ENCODE measurements around the gene EHF. TPM values are rescaled to one million over a fixed set of nuclear protein-coding genes. Genes with fewer than 3 reads are reported as not detected.

Gene EHF
- total RNA-seq, 1 donor from 2014 or later, result not detected

GRCh38 chr11:34671946-34672345 is 51.1 kb downstream of the EHF start:
- no peak for DNase-seq (ENCODE audit: low spot score)
- Mint-ChIP-seq H3K27me3 (ENCODE audit: low read depth) (peaks cover 17% of the 10 kb centered on the region), H3K4me1 (ENCODE audit: low read depth) (no peaks in the 10 kb centered on the region), H3K9me3 (ENCODE audit: low read depth) (no peaks in the 10 kb centered on the region), H3K27ac (ENCODE audit: unreplicated experiment) (no peak overlapping the region), H3K36me3 (ENCODE audit: low read depth) (no peaks in the 10 kb centered on the region), H3K4me3 (ENCODE audit: unreplicated experiment) (no peak overlapping the region)
- TF ChIP-seq CTCF (IDR thresholded peaks at IDR 0.05), result no peak

- no peak for TF ChIP-seq CTCF (IDR thresholded peaks at IDR 0.05)
- no peak for DNase-seq (ENCODE audit: low spot score)
- Mint-ChIP-seq H3K36me3 (ENCODE audit: low read depth) (no peaks in the 10 kb centered on the region), H3K4me1 (ENCODE audit: low read depth) (no peaks in the 10 kb centered on the region), H3K9me3 (ENCODE audit: low read depth) (no peaks in the 10 kb centered on the region), H3K4me3 (ENCODE audit: unreplicated experiment) (no peak overlapping the region), H3K27ac (ENCODE audit: unreplicated experiment) (no peak overlapping the region), H3K27me3 (ENCODE audit: low read depth) (peaks cover 13% of the 10 kb centered on the region)
These were observed 53.1 kb downstream of the EHF start for GRCh38 chr11:34674038-34674437.

- no peak for DNase-seq (ENCODE audit: low spot score)
- H3K9me3 Mint-ChIP-seq (ENCODE audit: low read depth), result no peaks in the 10 kb centered on the region
- TF ChIP-seq CTCF (IDR thresholded peaks at IDR 0.05), result no peak
- peaks cover 9% of the 10 kb centered on the region for H3K27me3 Mint-ChIP-seq (ENCODE audit: low read depth)
- H3K4me1 Mint-ChIP-seq (ENCODE audit: low read depth), result no peaks in the 10 kb centered on the region
- H3K4me3 Mint-ChIP-seq (ENCODE audit: unreplicated experiment), result no peak overlapping the region
- peaks cover under 1% of the 10 kb centered on the region for H3K36me3 Mint-ChIP-seq (ENCODE audit: low read depth)
- H3K27ac Mint-ChIP-seq (ENCODE audit: unreplicated experiment), result no peak overlapping the region
These were observed 55.3 kb downstream of the EHF start for GRCh38 chr11:34676227-34676626.

GRCh38 chr11:34679681-34680080 is 58.8 kb downstream of the EHF start:
- TF ChIP-seq CTCF (IDR thresholded peaks at IDR 0.05), result no peak
- Mint-ChIP-seq H3K27ac (ENCODE audit: unreplicated experiment) (no peak overlapping the region), H3K4me1 (ENCODE audit: low read depth) (no peaks in the 10 kb centered on the region), H3K36me3 (ENCODE audit: low read depth) (peaks cover 2% of the 10 kb centered on the region), H3K27me3 (ENCODE audit: low read depth) (peaks cover 5% of the 10 kb centered on the region), H3K4me3 (ENCODE audit: unreplicated experiment) (no peak overlapping the region), H3K9me3 (ENCODE audit: low read depth) (no peaks in the 10 kb centered on the region)
- DNase-seq (ENCODE audit: low spot score), result no peak

GRCh38 chr11:34680206-34680605 is 59.3 kb downstream of the EHF start:
- Mint-ChIP-seq H3K9me3 (ENCODE audit: low read depth) (no peaks in the 10 kb centered on the region), H3K36me3 (ENCODE audit: low read depth) (peaks cover 2% of the 10 kb centered on the region), H3K27ac (ENCODE audit: unreplicated experiment) (no peak overlapping the region), H3K4me1 (ENCODE audit: low read depth) (no peaks in the 10 kb centered on the region), H3K4me3 (ENCODE audit: unreplicated experiment) (no peak overlapping the region), H3K27me3 (ENCODE audit: low read depth) (peaks cover 5% of the 10 kb centered on the region)
- DNase-seq (ENCODE audit: low spot score), result no peak
- TF ChIP-seq CTCF (IDR thresholded peaks at IDR 0.05), result no peak

Data from chondrocyte (in vitro differentiated cells).